Measurements from ENCODE around the gene COA8.
"Not testable (repeated sequence)": the region's sequence is repeated elsewhere in the genome, so short reads cannot be mapped to it uniquely, and the experiment has no call there.

COA8 gene

GRCh38 chr14:103576371-103577024 lies 13.7 kb downstream of the COA8 start:
- ATAC-seq = no peak

GRCh38 chr14:103578401-103579075 lies 15.8 kb downstream of the COA8 start:
- no peak for ATAC-seq

- ATAC-seq = no peak
Observed at GRCh38 chr14:103581206-103581605, 18.4 kb downstream of the COA8 start.

- no peak for ATAC-seq
Observed at GRCh38 chr14:103581954-103582703, 19.4 kb downstream of the COA8 start.

- no peak for ATAC-seq
Observed at GRCh38 chr14:103584326-103584915, 21.7 kb downstream of the COA8 start.

GRCh38 chr14:103593577-103593976 lies 30.8 kb downstream of the COA8 start:
- peak in 1 of 2 donors; percentile 44 for ATAC-seq

GRCh38 chr14:103594265-103594664 lies 31.5 kb downstream of the COA8 start:
- no peak for ATAC-seq

GRCh38 chr14:103597623-103598377 lies 35.0 kb downstream of the COA8 start:
- ATAC-seq = no peak

- no peak for ATAC-seq
Observed at GRCh38 chr14:103600503-103600902, 37.7 kb downstream of the COA8 start.

- ATAC-seq = no peak
Observed at GRCh38 chr14:103604620-103605019, 41.9 kb downstream of the COA8 start.

- ATAC-seq = peak; percentile 68 to 74
Observed at GRCh38 chr14:103606963-103607668, 44.4 kb downstream of the COA8 start.

GRCh38 chr14:103607822-103608221 lies 45.1 kb downstream of the COA8 start:
- ATAC-seq = no peak

GRCh38 chr14:103609081-103609480 lies 46.3 kb downstream of the COA8 start:
- ATAC-seq = not testable (repeated sequence)

- no peak for ATAC-seq
Observed at GRCh38 chr14:103611215-103611614, 48.5 kb downstream of the COA8 start.

GRCh38 chr14:103613517-103613916 lies 50.8 kb downstream of the COA8 start:
- ATAC-seq = no peak

GRCh38 chr14:103616635-103617300 lies 54.0 kb downstream of the COA8 start:
- no peak for ATAC-seq

- no peak for ATAC-seq
Observed at GRCh38 chr14:103619057-103619456, 56.3 kb downstream of the COA8 start.

GRCh38 chr14:103621860-103622259 lies 59.1 kb downstream of the COA8 start:
- no peak for ATAC-seq

GRCh38 chr14:103623308-103623707 lies 60.5 kb downstream of the COA8 start:
- ATAC-seq = no peak

GRCh38 chr14:103623883-103624482 lies 61.2 kb downstream of the COA8 start:
- ATAC-seq = no peak

GRCh38 chr14:103624860-103625259 lies 62.1 kb downstream of the COA8 start:
- no peak for ATAC-seq

All from activated CD4-positive, CD25-positive, alpha-beta regulatory T cell treated with anti-CD3 and anti-CD28 coated beads, Interleukin-2, amount 50 U/mL, for 24 hours (primary cell).